Nephron (organoid): ENCODE measurements around the gene SMAD4.

ENCODE experiments used
- H3K27ac Mint-ChIP-seq, 3 experiments: 2 replicates each; pipeline ENCODE4 v1.8.0; 2020; ENCODE audit warnings: mixed read lengths in 3 of 3, mild to moderate bottlenecking in 2 of 3, moderate library complexity in 1 of 3
- H3K27me3 Mint-ChIP-seq: 2 replicates; pipeline ENCODE4 v1.8.0; 2021; ENCODE audit warnings: low read depth, mild to moderate bottlenecking, moderate library complexity, mixed read lengths
- H3K36me3 Mint-ChIP-seq: 2 replicates; pipeline ENCODE4 v1.8.0; 2020; ENCODE audit warnings: low read depth, mixed read lengths
- H3K4me1 Mint-ChIP-seq: 2 replicates; pipeline ENCODE4 v1.8.0; 2020; ENCODE audit warnings: mixed read lengths
- H3K4me3 Mint-ChIP-seq, 3 experiments: 2 replicates each; pipeline ENCODE4 v1.8.0; 2020; ENCODE audit warnings: mild to moderate bottlenecking in 3 of 3, mixed read lengths in 3 of 3, moderate library complexity in 2 of 3
- H3K9me3 Mint-ChIP-seq: 2 replicates; pipeline ENCODE4 v1.8.0; 2020; ENCODE audit warnings: mixed read lengths
- CTCF ChIP-seq, 3 experiments: fragments of 200-600 bp; sonication (generic); IDR thresholded peaks; one replicate each; pipeline ENCODE4 v1.5.0; 2021; ENCODE audit warnings: antibody characterized with exemption in 3 of 3; ENCODE audit not compliant: unreplicated experiment in 3 of 3

The SMAD4 gene

GRCh38 chr18:51006948-51007789, 22.8 kb upstream of the SMAD4 start:
- Mint-ChIP-seq H3K27ac (no peak overlapping the region), H3K36me3 (peaks cover under 1% of the 10 kb centered on the region), H3K9me3 (peaks cover 11% of the 10 kb centered on the region), H3K27me3 (no peaks in the 10 kb centered on the region), H3K4me1 (peaks cover 11% of the 10 kb centered on the region), H3K4me3 (no peak overlapping the region)
- no peak for TF ChIP-seq CTCF (IDR thresholded peaks at IDR 0.05; ENCODE audit: unreplicated experiment in 3 of 3)

GRCh38 chr18:51007790-51008139, 22.2 kb upstream of the SMAD4 start:
- Mint-ChIP-seq H3K27ac (no peak overlapping the region), H3K9me3 (peaks cover 10% of the 10 kb centered on the region), H3K27me3 (no peaks in the 10 kb centered on the region), H3K36me3 (no peaks in the 10 kb centered on the region), H3K4me1 (peaks cover 11% of the 10 kb centered on the region), H3K4me3 (no peak overlapping the region)
- TF ChIP-seq CTCF (IDR thresholded peaks at IDR 0.05; ENCODE audit: unreplicated experiment in 3 of 3) = no peak

GRCh38 chr18:51009072-51009471, 20.9 kb upstream of the SMAD4 start:
- no peak overlapping the region for H3K27ac Mint-ChIP-seq
- H3K4me1 Mint-ChIP-seq = peaks cover 11% of the 10 kb centered on the region
- H3K27me3 Mint-ChIP-seq = no peaks in the 10 kb centered on the region
- H3K36me3 Mint-ChIP-seq = no peaks in the 10 kb centered on the region
- H3K4me3 Mint-ChIP-seq = no peak overlapping the region
- TF ChIP-seq CTCF (IDR thresholded peaks at IDR 0.05; ENCODE audit: unreplicated experiment in 3 of 3) = no peak
- H3K9me3 Mint-ChIP-seq = peaks cover 1% of the 10 kb centered on the region

- Mint-ChIP-seq H3K27ac (no peak overlapping the region), H3K4me1 (peaks cover 11% of the 10 kb centered on the region), H3K36me3 (peaks cover 3% of the 10 kb centered on the region), H3K9me3 (no peaks in the 10 kb centered on the region), H3K4me3 (no peak overlapping the region), H3K27me3 (no peaks in the 10 kb centered on the region)
- no peak for TF ChIP-seq CTCF (IDR thresholded peaks at IDR 0.05; ENCODE audit: unreplicated experiment in 3 of 3)
Measured at GRCh38 chr18:51010218-51010617, 19.8 kb upstream of the SMAD4 start.

- Mint-ChIP-seq H3K27ac (no peak overlapping the region), H3K36me3 (peaks cover 7% of the 10 kb centered on the region), H3K9me3 (no peaks in the 10 kb centered on the region), H3K27me3 (no peaks in the 10 kb centered on the region), H3K4me1 (peaks cover 11% of the 10 kb centered on the region), H3K4me3 (no peak overlapping the region)
- TF ChIP-seq CTCF (IDR thresholded peaks at IDR 0.05; ENCODE audit: unreplicated experiment in 3 of 3) = no peak
Measured at GRCh38 chr18:51011709-51012108, 18.3 kb upstream of the SMAD4 start.

GRCh38 chr18:51012441-51012840, 17.6 kb upstream of the SMAD4 start:
- Mint-ChIP-seq H3K27me3 (peaks cover under 1% of the 10 kb centered on the region), H3K9me3 (no peaks in the 10 kb centered on the region), H3K4me3 (no peak overlapping the region), H3K27ac (no peak overlapping the region), H3K4me1 (peaks cover 11% of the 10 kb centered on the region), H3K36me3 (peaks cover 7% of the 10 kb centered on the region)
- TF ChIP-seq CTCF (IDR thresholded peaks at IDR 0.05; ENCODE audit: unreplicated experiment in 3 of 3) = no peak
